Loucy (cell line): ENCODE results near the gene MSANTD7.

ENCODE experiments used
- EZH2phosphoT487 ChIP-seq: fragments of 200-600 bp; IDR thresholded peaks from 2 replicates; pipeline ENCODE4 v1.6.1; 2018; ENCODE audit warnings: antibody characterized with exemption, mild to moderate bottlenecking, moderate library complexity, borderline replicate concordance
- TF ChIP-seq, protein P1 (sequence below): fragments of 200-600 bp; sonication (generic); conservative IDR thresholded peaks from 2 replicates; pipeline ENCODE4 v1.5.1; 2014; ENCODE audit warnings: mild to moderate bottlenecking, antibody characterized with exemption, low read length

DNA sequence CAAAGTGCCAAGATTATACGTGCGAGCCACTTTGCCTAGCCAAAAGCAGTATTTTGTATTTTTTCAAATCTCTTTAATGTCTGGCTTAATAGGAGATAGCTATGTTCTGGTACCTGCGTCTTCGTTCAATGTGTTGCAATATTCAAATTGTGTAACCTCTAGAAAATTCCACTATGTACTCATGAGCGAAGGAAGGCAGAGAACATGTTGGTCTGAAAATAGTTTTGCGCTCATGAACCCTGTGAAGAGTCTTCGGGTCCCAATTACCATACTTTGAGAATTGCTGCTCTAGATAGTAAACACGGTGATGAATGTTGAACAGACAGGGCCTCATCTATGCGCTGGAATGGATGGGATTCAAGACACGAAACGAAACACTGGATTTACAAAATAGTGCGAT lies 37.8 kb downstream of the MSANTD7 start:
- TF ChIP-seq, protein P1, sequence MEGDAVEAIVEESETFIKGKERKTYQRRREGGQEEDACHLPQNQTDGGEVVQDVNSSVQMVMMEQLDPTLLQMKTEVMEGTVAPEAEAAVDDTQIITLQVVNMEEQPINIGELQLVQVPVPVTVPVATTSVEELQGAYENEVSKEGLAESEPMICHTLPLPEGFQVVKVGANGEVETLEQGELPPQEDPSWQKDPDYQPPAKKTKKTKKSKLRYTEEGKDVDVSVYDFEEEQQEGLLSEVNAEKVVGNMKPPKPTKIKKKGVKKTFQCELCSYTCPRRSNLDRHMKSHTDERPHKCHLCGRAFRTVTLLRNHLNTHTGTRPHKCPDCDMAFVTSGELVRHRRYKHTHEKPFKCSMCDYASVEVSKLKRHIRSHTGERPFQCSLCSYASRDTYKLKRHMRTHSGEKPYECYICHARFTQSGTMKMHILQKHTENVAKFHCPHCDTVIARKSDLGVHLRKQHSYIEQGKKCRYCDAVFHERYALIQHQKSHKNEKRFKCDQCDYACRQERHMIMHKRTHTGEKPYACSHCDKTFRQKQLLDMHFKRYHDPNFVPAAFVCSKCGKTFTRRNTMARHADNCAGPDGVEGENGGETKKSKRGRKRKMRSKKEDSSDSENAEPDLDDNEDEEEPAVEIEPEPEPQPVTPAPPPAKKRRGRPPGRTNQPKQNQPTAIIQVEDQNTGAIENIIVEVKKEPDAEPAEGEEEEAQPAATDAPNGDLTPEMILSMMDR: no peak
- no peak for TF ChIP-seq EZH2phosphoT487
